Hepatocyte (in vitro differentiated cells): ENCODE results near the gene IL18.

Source experiments
- CTCF ChIP-seq: fragments of 200-600 bp; sonication (generic); IDR thresholded peaks from 2 replicates; pipeline ENCODE4 v1.5.1; 2016; ENCODE audit warnings: antibody characterized with exemption, mild to moderate bottlenecking; ENCODE audit not compliant: poor library complexity
- EZH2phosphoT487 ChIP-seq: fragments of 200-600 bp; sonication (generic); IDR thresholded peaks from one replicate; pipeline ENCODE4 v1.6.1; 2018; ENCODE audit warnings: antibody characterized with exemption, mild to moderate bottlenecking, low read depth, moderate library complexity; ENCODE audit not compliant: unreplicated experiment, severe bottlenecking

GRCh38 chr11:112143597-112143996, 20.3 kb downstream of the IL18 start:
- TF ChIP-seq CTCF, result no peak
- no peak for TF ChIP-seq EZH2phosphoT487
